ENCODE data around the gene ADGRV1. TPM values are rescaled to one million over a fixed set of nuclear protein-coding genes. Genes with fewer than 3 reads are reported as not detected.

The ADGRV1 gene
- total and polyA plus RNA-seq, 12 donors = 0.03 to 1.4 (median 0.44) TPM; not detected in 6

DNA sequence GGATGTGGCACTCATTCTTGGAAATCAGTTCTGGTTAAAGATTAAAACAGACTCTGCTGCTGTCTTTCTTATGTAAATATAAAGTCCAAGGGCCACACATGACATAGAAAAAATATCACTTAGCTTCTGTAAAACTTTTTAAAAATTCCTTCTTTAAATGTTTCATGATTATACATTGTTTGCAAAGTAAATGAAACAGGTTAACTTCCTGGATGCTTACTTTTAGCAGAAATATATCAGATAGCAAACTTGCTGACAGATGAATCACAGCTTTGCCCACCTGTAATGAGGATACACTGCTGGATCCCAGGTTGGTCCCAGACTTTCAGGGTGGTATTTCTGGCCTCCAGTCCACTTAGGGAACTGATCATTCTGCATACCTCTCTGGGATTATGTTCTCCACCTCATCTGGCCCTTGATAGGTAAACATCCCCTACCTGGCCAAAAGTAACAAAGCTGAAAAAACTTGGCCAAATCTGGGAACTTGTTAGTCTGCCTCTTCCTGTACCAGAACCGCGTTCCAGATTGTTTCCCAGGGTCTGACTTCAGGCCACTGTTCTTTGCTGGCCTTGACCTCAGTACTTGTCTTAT, 340.5 kb downstream of the ADGRV1 start:
- no peaks in the 10 kb centered on the region for H3K36me3 ChIP-seq
- no peaks in the 10 kb centered on the region for H3K4me1 ChIP-seq
- H3K9me3 ChIP-seq = no peaks in the 10 kb centered on the region
- ATAC-seq (no peak), DNase-seq (no peak)
- no peaks in the 10 kb centered on the region for H3K27me3 ChIP-seq
- no peak overlapping the region for H3K27ac ChIP-seq
- intact Hi-C loops (cut with DNase I) = no loop called here
- 70 to 72% methylated on average over 2 of the region's 2 CpGs for WGBS, 2 donors
- no peak overlapping the region for H3K4me3 ChIP-seq
- TF ChIP-seq, protein P1, sequence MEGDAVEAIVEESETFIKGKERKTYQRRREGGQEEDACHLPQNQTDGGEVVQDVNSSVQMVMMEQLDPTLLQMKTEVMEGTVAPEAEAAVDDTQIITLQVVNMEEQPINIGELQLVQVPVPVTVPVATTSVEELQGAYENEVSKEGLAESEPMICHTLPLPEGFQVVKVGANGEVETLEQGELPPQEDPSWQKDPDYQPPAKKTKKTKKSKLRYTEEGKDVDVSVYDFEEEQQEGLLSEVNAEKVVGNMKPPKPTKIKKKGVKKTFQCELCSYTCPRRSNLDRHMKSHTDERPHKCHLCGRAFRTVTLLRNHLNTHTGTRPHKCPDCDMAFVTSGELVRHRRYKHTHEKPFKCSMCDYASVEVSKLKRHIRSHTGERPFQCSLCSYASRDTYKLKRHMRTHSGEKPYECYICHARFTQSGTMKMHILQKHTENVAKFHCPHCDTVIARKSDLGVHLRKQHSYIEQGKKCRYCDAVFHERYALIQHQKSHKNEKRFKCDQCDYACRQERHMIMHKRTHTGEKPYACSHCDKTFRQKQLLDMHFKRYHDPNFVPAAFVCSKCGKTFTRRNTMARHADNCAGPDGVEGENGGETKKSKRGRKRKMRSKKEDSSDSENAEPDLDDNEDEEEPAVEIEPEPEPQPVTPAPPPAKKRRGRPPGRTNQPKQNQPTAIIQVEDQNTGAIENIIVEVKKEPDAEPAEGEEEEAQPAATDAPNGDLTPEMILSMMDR (IDR thresholded peaks at IDR 0.05) = no peak

- Histone ChIP-seq H3K9me3 (peaks cover 0 to 6% (median 0%) of the 10 kb centered on the region in 11 donors), H3K36me3 (no peaks in the 10 kb centered on the region), H3K27ac (no peak overlapping the region), H3K4me1 (no peaks in the 10 kb centered on the region), H3K27me3 (no peaks in the 10 kb centered on the region), H3K4me3 (no peak overlapping the region)
- ATAC-seq (no peak), DNase-seq (no peak)
- TF ChIP-seq, protein P1 (IDR thresholded peaks at IDR 0.05) = no peak
- intact Hi-C loops (cut with DNase I) = no loop called here
Observed at GRCh38 chr5:90901261-90901660, 342.7 kb downstream of the ADGRV1 start.

DNA sequence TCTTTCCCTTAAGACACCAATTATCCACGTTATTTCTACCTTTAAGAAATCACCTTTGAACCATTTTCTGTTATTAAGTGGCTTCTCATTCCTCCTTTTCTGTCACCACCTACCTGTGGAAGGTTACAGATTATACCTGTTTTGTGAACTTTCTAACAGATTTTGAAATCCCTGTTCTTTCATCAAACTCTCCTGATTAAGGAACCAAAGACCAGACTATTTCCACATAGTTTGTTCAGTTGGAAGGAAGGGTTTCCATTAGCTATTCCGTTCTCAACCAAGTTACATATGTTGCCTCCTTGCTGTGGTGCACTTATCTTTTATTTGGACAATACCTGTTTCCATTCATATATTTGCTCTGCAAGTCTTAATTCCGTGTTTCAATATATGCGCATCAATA, 343.6 kb downstream of the ADGRV1 start:
- TF ChIP-seq, protein P1 (IDR thresholded peaks at IDR 0.05) = no peak
- intact Hi-C loops (cut with DNase I) = no loop called here
- Histone ChIP-seq H3K4me3 (no peak overlapping the region), H3K27me3 (no peaks in the 10 kb centered on the region), H3K36me3 (no peaks in the 10 kb centered on the region), H3K27ac (no peak overlapping the region), H3K9me3 (peaks cover 0 to 6% (median 0%) of the 10 kb centered on the region in 11 donors), H3K4me1 (no peaks in the 10 kb centered on the region)
- ATAC-seq = no peak
- DNase-seq = no peak
- 88 to 92% methylated on average over 4 of the region's 4 CpGs for WGBS, 2 donors

DNA sequence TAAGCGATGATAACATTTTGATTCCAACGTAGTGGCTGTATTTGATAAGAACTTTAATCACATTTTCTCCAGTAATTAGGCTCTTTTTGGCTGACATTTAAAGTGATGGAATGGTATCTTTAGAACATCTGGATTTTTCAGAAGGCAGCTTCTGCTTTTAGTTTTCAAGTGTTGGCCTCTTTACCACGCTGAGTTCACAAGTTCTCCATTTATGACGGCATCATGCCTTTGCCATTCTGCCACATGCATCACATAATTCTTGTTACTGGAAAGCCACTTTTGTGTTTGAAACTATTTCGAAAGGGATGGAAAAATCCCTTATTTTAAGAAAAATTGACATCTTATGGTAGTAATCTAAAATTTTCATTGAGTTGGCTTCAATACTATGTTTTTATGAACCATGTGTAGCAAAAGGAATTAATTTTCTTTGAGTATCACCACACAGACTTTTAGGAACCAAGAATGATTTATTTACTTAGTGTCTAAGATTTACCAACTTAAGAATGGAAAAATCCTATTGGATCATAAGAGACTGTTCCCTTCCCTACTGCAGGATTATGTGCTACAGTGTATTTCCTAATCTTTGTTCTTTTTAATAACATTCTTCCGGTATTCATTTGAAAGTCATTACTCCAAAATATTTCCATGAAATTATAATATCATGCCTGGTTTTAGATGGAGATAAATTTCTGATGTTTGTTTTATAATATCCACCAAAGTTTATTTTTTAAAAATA, 344.2 kb downstream of the ADGRV1 start:
- H3K9me3 ChIP-seq = peaks cover 0 to 6% (median 0%) of the 10 kb centered on the region in 11 donors
- intact Hi-C loops (cut with DNase I) = no loop called here
- no peaks in the 10 kb centered on the region for H3K4me1 ChIP-seq
- ATAC-seq (no peak), DNase-seq (no peak)
- no peak overlapping the region for H3K4me3 ChIP-seq
- H3K27me3 ChIP-seq = no peaks in the 10 kb centered on the region
- 79 to 83% methylated on average over 6 of the region's 6 CpGs for WGBS, 2 donors
- H3K27ac ChIP-seq = no peak overlapping the region
- no peaks in the 10 kb centered on the region for H3K36me3 ChIP-seq
- TF ChIP-seq, protein P1 (IDR thresholded peaks at IDR 0.05) = no peak

Data from heart right ventricle (tissue), 16 donors.